Fibroblast of skin of left biceps (primary cell): Measurements from ENCODE around the gene GFPT2.

Experiments used
- DNase-seq, 2 experiments: peaks; one replicate each; pipeline ENCODE4 v3.0.0-alpha.2; 2013; ENCODE audit warnings: low read depth in 2 of 2

GFPT2 gene

DNA sequence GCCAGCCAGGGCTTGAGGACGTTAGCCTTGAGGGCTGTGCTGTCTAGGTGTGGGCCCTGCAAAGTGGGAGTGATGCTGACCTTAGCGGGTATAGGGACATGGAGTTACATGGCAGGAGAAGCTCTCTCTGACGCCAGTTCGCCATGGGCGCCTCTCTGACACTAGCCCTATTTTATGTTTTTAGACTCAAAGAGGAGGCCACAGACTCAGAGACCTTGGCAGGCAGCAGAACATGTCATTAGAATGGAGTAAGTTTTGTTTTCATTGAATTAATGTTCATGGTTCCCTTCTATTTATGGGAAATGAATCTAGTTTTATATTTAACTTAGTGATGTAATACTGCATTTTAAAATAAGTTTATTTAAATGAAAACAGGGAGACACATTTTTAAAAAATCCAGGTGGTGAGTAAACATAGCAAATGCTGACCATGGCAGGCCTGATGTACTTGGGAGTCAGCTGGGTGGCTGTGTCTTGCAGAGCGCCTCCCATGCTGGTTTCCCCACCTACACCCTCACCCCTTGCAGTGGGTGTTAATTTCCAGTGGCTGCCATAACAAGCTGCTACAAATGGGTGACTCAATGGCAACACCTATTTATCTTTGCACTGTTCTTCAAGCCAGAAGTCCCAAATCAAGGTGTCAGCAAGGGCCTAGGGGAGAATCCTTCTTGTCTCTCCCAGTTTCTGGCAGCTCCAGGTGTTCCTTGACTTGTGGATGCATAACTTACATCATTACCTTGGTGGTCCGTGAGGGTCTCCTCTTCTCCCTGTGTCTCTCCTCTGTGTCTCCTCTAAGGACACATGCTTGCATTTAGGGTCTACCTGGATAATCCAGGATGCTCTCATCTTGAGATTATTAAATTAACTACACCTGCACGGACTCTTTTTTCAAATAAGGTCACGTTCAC is 25.6 kb upstream of the GFPT2 start:
- DNase-seq, result no peak

DNA sequence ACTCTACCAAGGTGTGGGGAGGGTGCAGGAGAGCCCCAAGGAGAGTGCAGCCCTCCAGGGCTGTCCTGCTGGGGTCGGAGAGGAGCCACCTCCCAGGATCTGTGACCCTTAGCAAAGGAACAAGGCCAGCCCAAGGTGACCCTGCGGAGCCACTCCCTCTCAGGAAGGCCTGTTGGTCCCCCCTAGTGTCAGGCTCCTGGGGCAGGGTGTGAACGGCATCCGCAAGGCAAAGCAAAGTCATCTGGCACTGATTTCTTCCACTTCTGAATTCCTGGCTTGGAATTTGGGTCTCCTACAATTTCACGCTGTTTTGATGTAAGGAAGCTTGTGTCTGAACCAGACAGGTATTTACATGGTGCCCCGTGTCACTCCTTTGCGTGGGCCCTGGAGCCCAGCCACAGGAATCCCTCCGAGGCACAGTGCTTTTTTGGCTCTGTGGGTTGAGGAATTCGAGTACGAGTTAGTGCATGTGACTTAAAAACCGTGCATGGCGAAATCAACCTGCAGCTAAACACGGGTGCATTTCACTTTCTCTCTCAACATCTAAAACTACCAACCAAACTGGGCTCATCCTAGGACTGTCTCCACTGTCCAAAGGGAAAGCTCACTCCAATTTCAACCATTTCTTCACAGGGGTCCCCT is 24.5 kb upstream of the GFPT2 start:
- no peak for DNase-seq

DNA sequence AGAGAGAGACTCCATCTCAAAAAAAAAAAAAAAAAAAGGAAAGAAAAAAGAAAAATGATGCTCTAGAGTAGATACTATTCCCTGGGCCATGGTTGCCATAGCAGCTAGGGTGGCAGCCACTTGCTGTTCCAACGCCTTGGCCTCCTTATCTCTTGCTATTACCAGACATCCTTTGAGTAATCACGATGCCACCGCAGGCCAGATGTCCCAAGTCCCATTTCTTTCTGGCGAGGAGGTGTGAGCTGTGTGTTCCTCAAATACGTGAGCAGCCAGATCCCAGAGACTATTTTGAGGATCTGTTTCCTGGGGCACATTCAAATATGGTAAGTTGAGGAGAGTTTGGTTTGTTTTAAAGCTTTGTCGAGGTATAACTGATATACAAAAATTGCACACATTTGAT is 23.4 kb upstream of the GFPT2 start:
- no peak for DNase-seq

DNA sequence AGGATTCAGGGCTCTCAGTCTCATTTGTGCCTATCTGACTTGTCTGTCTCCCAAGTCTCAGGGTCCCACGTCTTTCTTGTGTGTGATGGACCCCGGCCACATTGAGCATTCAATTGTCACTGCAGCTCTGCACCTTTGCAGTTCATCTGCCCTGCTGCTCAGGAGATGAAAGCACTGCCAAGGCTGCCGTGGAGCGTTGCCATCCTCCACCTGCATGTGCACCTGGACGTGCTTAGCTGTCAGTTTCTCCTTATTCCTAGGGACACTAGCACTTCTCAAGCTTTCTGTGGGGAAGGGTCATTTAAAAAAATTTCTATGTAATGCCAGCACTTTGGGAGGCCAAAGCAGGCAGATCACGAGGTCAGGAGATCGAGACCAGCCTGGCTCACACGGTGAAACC is 22.8 kb upstream of the GFPT2 start:
- no peak for DNase-seq

DNA sequence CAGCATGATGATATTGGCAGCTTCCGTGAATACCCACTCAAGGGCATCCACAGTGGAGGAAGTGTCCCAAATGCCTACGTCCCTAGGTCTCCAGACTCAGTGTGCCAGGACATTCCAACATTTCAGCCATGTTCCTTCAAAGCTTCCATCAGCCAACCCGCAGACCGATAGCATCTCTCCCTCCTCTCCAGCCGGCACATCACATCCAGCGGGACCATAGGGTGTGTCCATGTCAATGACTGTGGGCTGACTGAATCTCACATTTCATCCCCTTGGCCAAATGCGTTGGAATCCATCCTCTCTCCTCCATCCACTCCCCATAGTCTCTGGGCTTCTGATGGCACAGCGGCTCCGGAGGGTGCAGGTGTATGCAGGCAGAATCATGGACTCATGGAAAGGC is 22.2 kb upstream of the GFPT2 start:
- DNase-seq, result no peak

DNA sequence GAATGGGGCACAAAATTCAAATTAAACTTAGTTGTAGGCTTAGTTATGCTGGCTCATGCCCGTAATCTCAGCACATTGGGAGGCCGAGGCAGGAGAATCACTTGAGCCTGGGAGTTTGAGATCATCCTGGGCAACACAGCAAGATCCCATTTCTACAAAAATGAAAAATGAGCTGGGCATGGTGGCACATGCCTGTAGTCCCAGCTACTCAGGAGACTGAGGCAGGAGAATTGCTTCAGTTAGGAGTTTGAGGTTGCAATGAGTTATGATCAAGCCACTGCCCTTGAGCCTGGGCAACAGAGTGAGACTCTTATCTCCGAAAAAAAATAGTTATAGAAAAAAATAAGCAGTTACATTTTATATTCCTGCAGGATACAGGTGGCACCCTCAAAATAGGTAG is 20.7 kb upstream of the GFPT2 start:
- no peak for DNase-seq

DNA sequence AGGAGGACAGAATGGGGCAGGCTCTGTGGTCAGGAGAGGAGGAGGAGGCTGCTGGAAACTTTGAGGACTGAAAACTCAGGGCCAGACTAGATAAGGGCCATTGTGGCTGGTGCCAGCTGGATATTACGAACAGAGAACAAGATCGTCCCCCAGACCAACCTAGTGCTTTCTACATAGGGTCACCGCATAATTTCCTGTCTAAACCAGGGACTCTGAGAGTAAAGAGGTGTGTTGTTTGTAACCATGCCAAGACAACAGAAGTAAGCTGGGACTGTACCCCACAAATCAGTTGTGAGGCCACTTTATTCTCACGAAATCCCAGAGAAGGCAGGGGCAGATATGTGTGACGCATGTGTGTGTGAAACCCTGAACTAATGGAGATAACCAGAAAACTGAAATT is 20.3 kb upstream of the GFPT2 start:
- DNase-seq, result no peak

DNA sequence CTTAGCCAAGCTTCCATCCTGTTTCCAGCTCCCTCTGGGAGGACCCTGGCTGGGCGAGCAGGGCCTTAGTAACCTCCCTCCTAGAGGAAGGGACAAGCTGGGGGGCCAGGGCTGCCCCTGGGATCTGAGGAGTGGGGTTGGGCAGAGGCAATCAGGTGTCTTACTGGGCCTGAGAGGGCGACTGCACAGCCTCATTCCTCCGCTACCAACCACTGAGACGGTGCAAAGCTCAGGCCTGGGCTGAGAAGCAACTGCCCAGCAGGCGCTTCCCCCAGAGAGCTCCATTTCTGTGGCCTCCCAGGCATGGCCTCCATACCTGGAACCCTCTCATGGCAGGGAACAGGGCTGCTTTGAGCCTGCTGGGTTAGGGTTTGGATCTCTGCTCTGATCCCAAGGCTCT is 18.8 kb upstream of the GFPT2 start:
- no peak for DNase-seq

DNA sequence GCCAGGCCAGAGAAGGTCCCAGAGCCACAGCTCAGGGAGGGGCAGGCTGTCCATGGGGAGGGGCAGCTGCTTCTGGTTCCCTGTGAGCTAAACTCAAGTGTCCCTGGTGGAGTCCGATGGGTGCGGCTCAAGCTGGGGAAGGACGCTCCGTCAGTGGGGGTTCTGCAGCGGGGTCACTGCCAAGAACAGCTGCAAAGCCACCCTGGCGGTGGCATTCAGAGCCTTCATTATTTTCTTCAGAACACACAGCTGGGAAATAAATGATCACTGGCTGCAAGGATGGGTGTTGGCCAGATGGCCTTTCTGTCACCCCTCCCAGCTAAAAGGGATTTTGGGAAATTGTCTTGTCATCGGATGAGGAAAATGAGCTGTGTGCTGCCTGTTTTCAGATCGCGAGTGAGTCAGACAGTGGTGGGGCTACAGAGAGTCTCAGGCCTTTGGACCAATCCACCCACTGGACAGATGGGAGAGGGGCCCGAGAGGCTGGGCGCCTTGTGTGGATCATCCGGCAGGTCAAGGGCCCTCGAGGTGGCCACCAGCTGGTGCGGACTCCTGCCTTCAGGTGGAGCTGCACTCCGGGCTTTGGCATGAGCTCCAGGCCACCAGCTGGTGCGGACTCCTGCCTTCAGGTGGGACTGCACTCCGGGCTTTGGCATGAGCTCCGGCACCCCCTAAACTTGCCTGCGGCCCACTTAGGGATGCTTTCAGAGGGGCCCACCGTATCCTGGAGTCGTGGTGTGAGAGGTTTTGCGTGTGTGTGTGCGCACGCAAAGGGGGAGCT is 17.9 kb upstream of the GFPT2 start:
- DNase-seq, result no peak

DNA sequence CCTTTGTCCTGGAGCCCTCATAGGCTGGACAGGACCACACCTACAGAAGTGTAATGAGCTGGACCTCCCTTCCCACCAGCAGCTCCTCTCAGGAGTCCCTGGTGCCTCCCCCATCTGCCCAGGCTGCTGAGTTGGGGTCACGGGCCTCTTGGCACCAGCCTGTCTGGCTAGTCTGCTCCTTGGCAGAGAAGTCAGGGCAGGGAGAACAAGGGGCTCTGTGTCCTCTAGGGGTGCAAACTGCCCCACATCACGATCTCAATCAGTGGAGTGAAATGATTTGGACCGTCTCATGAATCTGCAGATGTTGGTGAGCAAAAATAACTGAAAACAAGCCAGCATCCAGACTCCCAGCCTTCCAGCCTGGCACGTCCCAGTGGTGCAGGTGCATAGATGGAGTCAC is 14.9 kb upstream of the GFPT2 start:
- DNase-seq, result no peak

DNA sequence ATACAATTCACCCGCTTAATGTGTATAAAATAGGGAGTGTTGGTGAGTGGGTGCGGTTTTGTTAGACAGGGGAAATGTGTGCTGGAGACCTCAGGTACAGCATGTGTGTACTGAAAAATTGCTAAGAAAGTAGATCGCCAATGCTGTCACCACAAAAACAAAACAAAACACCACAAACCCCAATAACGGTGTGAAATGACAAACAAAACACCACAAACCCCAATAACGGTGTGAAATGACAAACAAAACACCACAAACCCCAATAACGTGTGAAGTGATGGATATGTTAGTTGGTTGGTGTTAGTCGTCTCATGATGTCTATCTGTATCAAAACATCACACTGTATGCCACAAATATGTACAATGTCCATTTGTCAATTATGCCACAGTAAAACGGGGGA is 14.2 kb upstream of the GFPT2 start:
- DNase-seq, result no peak

DNA sequence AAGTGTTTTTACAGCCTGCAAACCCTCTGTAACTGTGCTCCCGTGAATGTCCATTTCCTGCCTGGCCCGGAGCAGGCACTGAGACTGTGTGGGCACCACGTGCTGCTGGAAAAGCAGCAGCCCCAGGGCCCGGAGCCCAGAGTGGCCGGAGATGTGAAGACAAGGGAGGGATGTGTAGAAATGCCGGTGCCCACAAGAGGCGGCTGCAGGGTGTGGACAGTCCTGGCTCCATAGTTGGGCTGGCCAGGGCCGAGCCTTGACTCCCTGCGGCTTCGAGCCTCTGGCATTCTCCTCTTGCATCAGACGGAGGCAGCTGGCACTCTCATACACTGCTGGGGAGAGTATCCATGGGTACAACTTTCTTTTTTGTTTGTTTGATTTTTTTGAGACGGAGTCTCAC is 13.2 kb upstream of the GFPT2 start:
- DNase-seq, result no peak

DNA sequence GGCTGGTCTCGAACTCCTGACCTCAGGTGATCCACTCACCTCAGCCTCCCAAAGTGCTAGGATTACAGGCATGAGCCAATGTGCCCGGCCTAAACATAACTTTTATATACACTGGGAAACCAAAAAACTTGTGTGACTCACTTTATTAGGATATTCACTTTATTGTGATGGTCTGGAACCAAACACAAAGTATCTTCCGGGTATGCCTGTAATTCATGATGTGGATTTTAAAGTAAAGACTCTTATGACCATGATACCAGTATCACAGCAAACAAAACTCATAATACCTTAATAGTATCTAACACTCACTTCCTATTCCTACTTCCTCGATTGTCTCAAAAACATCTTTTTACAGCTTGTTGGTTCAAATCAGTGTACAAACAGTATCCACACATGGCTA is 12.7 kb upstream of the GFPT2 start:
- DNase-seq, result no peak

DNA sequence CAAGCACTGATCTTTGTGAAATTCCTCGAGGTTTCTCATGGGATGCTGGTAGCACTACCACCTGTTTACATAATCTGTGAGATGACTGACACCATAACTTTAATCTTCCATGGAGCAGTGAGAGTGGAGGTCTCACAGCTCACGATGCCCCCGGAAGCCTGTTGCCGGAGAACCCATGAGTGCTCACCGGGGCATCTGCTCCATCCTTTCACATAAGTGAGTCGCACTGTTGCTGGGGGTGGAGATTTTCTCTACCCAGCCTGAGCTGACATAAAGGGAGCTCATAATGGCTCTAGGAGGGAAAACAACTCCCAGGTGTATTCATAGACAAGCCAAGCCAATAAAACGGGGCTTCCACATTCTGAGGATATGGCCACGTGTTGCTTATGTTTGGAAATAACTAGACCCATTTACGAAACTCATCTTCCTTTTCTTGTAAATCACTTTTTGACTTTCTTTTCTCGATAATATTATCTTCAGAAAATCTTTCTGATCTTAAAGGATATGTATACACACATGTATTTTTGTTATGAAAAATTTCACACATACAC is 11.2 kb upstream of the GFPT2 start:
- no peak for DNase-seq

DNA sequence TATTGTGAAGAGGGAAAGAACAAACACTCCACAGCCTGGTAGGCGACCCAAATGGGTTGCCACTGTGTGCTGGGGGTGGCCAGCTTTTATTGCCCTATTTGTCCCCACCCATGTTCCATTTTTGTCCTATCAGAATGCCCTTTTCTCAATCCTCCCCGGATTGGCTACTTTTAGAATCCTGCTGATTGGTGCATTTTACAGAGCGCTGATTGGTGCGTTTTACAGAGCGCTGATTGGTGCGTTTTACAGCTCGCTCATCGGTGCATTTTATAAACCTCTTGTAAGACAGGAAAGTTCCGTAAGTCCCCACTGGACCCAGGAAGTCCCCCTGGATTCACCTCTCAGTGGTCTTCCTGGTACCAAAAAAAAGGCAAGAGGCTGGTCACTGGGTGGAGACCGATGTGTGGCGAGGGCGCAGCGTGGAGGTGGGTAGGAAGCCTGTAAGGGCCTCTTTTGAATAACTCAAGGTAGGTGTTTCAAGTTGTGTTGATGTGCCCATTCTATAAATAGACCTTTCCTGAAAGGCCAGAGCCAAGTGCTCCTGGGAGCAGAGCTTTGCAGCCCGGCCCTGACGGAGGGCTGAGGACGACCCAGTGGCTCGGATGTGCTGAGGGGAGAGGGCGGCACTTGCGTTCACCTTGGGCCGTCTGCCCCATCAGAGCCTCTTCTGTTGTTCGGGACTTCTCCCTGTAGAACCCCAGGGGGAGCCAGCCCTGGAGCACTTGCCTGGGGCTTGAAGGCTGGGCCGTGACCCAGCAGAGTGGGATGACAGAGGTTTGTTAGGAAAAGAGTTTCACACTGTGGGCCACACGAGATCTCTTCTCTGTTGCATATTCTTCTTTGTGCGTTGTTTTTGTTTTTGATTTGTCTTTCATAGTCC is 7.2 kb upstream of the GFPT2 start:
- DNase-seq, result no peak

DNA sequence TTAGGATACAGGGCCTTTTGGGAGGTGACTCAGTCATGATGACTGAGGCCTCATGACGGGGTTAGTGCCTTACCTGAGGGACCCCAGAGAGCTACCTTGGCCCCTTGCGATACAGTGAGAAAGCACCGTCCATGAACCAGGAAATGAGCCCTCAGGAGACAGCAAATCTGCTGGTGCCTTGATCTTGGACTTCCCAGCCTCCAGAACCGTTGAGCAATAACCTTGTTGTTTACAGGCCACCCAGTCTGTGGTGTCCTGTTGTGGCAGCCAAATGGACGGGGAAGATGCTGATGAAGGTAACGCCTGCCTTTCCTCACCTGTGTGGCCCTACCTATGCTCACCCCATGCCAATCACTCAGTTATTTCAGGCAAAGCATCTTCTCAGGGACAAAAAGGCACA is 5.6 kb upstream of the GFPT2 start:
- no peak for DNase-seq

DNA sequence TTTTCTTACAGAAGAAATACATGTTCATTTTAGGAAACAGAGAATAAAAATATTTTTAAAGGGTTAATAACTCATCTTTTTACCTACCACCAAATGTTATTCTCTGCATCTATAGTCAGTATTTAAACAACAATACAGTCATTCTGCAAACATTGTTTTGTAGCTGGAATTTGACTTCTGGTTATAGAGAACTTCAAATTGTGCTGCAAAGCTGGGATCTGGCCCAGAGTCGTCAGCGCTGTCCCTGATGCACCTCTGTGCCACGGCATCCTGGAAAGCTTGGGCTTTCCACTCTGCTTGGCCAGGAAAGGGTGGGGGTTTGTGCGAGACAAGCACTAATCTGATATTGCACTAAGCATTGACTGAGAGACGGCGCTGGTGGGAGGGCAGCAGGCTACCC is 5.0 kb upstream of the GFPT2 start:
- DNase-seq, result no peak

DNA sequence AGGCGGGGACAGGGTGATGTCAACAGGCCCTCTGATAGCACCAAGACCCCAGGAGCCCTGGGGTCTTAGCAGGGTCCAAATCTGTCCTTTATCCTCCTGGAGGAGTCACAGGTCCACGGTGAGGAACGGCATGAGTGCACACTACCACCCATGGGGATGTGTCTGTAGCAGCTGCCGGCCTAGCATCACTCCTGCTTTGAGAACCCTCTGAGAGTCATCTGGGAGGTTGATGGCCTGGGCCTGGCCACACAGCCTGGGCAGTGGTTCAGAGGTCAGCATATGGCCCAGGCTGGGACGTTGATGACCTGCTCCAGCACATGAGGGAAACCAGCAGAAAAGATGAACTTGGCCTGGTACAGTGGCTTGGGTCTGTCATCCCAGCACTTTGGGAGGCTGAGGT is 1.8 kb upstream of the GFPT2 start:
- no peak for DNase-seq

DNA sequence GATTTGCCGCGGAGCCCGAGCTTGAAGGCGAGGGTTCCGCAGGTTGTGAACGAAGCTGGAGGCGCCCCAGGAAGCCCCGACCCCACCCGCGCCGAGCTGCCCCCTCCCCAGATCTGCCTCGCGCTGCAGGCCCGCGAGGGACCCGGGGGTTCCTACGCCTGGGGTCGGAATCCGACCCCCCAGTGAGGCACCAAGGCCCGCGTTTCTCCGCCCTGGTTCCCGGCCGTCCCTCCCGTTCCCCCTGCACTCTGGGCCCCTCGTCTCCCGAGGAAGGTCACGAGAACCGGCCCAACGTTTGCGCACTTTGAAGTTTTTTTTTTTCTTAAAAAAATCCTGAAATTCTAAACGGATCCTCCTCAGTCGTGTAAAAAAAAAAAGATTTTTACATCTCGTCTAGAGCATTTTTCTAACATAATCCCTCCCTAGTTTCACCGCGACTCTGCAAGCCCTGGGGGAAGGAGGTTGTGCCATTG is 880 bp upstream of the GFPT2 start:
- no peak for DNase-seq

DNA sequence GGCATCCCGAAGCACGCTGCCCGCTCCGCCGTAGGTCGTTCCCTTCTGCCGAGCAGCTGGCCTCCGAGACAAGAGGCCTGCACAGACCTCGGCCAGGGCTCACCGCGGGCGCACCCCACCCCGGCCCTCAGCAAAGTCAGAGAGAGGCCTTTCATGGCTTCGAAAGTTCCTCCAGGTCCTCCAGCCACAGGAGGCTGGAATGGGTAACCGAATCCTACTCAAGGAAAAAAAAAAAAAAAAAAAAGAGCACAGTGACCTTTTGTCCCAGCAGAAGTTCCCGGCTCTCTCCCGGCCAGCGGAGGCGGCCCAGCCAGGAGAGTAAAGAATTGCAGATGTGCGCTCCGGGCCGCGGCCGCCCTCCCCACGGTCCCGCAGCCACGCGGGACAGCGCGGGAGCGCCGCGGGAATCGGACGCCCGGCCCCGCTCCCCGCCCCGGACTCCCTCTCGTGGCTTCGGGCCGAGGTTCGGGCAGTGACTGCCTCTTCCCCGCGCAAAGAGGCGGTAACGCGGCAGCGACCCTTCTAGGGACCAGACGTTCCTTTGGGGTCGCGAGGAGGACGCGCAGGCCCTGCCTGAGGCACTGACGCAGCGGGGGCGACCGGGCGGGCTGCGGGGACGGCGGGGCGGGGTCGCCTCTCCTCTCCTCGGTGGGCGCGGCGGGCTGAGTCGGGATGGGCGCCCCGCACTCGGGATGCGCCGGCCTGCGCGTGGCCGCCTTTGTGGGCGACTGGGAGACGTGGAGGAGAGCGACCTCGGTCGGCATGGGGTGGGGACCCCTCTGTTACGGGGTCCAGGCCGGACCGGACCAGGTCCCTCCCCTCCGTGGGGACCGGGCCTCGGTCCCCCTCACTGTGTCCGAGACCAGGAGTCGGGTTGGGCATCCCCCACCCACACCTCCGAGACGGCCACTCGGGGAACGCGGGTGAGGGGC is 754 bp downstream of the GFPT2 start:
- no peak for DNase-seq
